Muscle of arm (tissue), 12 donors: ENCODE results near the gene ARHGEF11. TPM values are rescaled to one million over a fixed set of nuclear protein-coding genes. Genes with fewer than 3 reads are reported as not detected.
"Not testable (repeated sequence)": the region's sequence is repeated elsewhere in the genome, so short reads cannot be mapped to it uniquely, and the experiment has no call there.

Source experiments
- DNase-seq: peaks from one replicate; pipeline ENCODE4 v3.0.0-alpha.2; 2013
- polyA plus RNA-seq, 12 donors: library from polyadenylated mRNA; unstranded; fragments of 120-200 nt; gene quantifications; one replicate each; pipeline ENCODE4 v1.2.1, GENCODE V29; 2013; ENCODE audit not compliant: insufficient read length in 12 of 12

The ARHGEF11 gene
- polyA plus RNA-seq, 12 donors, result 18.3 to 29.1 (median 20.6) TPM; not detected in 1

- no peak for DNase-seq
Observed at GRCh38 chr1:156931211-156931952, 114.2 kb downstream of the ARHGEF11 start.

- no peak for DNase-seq
Observed at GRCh38 chr1:156930483-156930882, 115.1 kb downstream of the ARHGEF11 start.

GRCh38 chr1:156929596-156930238 is 115.8 kb downstream of the ARHGEF11 start:
- no peak for DNase-seq

- no peak for DNase-seq
Observed at GRCh38 chr1:156928043-156928602, 117.4 kb downstream of the ARHGEF11 start.

- DNase-seq, result peak; percentile 72
Observed at GRCh38 chr1:156927215-156928042, 118.1 kb downstream of the ARHGEF11 start.

- not testable (repeated sequence) for DNase-seq
Observed at GRCh38 chr1:156926695-156927094, 118.8 kb downstream of the ARHGEF11 start.

- DNase-seq, result no peak
Observed at GRCh38 chr1:156926175-156926574, 119.4 kb downstream of the ARHGEF11 start.

GRCh38 chr1:156925154-156926010 is 120.2 kb downstream of the ARHGEF11 start:
- no peak for DNase-seq

- DNase-seq, result no peak
Observed at GRCh38 chr1:156924478-156925153, 120.9 kb downstream of the ARHGEF11 start.

GRCh38 chr1:156923670-156924477 is 121.7 kb downstream of the ARHGEF11 start:
- no peak for DNase-seq

- DNase-seq, result no peak
Observed at GRCh38 chr1:156922986-156923669, 122.4 kb downstream of the ARHGEF11 start.

GRCh38 chr1:156921053-156921529 is 124.5 kb downstream of the ARHGEF11 start:
- no peak for DNase-seq

- peak; percentile 79 for DNase-seq
Observed at GRCh38 chr1:156920233-156921052, 125.1 kb downstream of the ARHGEF11 start, which contains the start of gene LRRC71. Gene LRRC71 (plus strand): TSS chr1:156920632. CDS start chr1:156920804, 172 bp downstream.

- no peak for DNase-seq
Observed at GRCh38 chr1:156914440-156914856, 131.1 kb downstream of the ARHGEF11 start.

GRCh38 chr1:156913809-156914387 is 131.6 kb downstream of the ARHGEF11 start:
- no peak for DNase-seq

- no peak for DNase-seq
Observed at GRCh38 chr1:156912861-156913808, 132.4 kb downstream of the ARHGEF11 start.
